Coronary artery (tissue), 2 donors: Measurements from ENCODE around the gene CSTPP1.

Source experiments
- DNase-seq: peaks from one replicate; pipeline ENCODE4 v3.0.0-alpha.2; 2017; ENCODE audit warnings: low spot score
- H3K27ac ChIP-seq, 2 donors: fragments of 200-600 bp; sonication (generic); one replicate each; pipeline ENCODE4 v1.5.1; 2016 to 2019
- H3K4me3 ChIP-seq: fragments of 200-600 bp; sonication (generic); 2 replicates; pipeline ENCODE4 v1.5.1; 2016; ENCODE audit warnings: mild to moderate bottlenecking, moderate library complexity
- TF ChIP-seq, protein P1 (sequence below): fragments of 200-600 bp; sonication (generic); IDR thresholded peaks from one replicate; pipeline ENCODE4 v1.5.1; 2019; ENCODE audit warnings: antibody characterized with exemption

Gene CSTPP1

DNA sequence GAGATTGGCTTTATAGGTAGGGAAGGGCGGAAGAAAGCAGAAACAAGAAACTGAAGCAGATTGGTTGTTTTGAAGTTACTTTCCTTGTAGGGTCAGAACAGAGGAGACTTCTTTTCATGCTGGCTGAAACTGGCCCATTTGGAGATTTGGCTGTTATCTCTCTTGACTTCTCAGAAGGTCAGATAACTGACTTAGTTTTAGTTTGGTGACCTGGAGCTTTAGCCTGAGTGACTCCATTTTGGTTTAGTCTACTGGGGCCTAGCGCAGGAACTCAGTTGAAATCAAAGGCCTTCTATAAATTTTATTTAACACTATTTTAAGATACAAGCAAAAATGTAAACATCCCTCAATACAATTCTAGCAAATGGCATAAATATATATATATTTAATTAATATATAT, 31.4 kb downstream of the CSTPP1 start:
- Histone ChIP-seq H3K4me3 (no peak overlapping the region), H3K27ac (no peak overlapping the region)
- no peak for DNase-seq
- TF ChIP-seq, protein P1, sequence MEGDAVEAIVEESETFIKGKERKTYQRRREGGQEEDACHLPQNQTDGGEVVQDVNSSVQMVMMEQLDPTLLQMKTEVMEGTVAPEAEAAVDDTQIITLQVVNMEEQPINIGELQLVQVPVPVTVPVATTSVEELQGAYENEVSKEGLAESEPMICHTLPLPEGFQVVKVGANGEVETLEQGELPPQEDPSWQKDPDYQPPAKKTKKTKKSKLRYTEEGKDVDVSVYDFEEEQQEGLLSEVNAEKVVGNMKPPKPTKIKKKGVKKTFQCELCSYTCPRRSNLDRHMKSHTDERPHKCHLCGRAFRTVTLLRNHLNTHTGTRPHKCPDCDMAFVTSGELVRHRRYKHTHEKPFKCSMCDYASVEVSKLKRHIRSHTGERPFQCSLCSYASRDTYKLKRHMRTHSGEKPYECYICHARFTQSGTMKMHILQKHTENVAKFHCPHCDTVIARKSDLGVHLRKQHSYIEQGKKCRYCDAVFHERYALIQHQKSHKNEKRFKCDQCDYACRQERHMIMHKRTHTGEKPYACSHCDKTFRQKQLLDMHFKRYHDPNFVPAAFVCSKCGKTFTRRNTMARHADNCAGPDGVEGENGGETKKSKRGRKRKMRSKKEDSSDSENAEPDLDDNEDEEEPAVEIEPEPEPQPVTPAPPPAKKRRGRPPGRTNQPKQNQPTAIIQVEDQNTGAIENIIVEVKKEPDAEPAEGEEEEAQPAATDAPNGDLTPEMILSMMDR, result no peak

DNA sequence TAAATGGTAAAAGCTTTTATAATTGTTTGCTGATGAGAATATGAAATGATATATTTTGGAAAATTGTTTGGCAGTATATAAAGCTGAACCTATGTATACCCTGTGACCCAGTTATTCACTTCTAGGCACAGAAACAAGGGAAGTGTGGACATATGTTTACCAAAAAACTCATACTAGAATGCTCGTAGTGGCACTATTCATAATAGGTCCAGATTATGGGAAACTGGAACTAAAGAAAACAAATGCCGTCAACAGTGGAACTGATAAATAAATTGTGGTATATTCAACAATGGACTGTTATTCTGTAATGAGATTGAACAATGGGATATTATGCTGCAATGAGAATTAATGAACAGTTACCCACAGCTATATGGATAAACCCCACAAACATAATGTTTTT, 32.8 kb downstream of the CSTPP1 start:
- Histone ChIP-seq H3K4me3 (no peak overlapping the region), H3K27ac (no peak overlapping the region)
- no peak for DNase-seq
- TF ChIP-seq, protein P1, result no peak

DNA sequence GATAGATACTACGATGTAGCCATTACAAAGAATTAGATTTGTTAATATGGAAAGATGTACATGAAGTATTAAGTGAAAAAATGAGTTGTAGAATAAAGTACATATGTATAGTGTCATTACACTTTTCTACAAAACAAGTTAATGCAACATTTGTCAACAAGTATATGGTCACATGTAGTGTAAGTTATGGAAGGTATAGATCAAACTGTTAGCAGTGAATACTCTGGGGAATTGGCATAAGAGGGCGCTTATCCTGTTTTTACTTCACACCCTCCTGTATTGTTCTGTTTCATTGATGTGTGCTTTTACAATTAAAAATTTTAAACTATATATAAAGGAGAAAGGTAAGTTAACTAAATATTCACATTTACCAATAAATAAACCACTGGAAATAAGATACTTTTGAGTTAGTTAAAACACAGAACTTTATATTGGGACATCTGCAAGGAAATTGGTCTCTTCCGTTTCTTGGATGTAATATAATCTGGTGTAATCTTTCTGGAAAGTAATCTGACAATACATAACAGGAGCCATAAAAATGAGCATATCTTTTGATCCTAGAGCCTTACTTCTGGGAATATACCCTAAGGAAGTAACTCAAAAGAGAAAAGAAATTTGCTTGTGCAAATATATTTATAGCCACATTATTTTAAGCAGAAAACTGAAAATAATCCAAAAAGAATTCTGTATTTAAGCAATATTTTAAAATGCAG, 34.5 kb downstream of the CSTPP1 start:
- H3K27ac ChIP-seq, result no peak overlapping the region

DNA sequence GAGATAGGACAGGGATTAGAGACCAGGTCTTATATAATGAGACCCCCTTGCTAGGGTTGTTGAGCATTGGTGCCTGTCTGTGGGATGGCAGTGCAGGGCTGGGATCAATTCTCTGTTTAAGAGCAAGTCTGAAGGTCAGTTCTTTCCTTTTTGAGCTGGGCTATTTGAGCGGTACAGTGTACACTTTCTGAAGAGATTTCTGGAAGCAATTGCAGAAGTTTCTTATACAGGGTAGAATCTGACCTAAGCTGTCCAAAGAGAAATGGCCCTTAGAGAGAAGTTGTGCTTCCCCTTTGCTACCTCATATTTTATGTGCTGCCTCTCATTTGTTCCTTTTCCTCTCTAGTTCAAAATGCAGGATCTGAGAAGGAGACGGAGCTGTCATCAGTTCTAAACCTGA, 35.8 kb downstream of the CSTPP1 start:
- no peak overlapping the region for H3K27ac ChIP-seq
- no peak for DNase-seq
- no peak overlapping the region for H3K4me3 ChIP-seq
- TF ChIP-seq, protein P1, result no peak

More for the DNA sequence above, 34.5 kb downstream of the CSTPP1 start:
- no peak for DNase-seq
- TF ChIP-seq, protein P1, result no peak
- H3K4me3 ChIP-seq, result no peak overlapping the region

DNA sequence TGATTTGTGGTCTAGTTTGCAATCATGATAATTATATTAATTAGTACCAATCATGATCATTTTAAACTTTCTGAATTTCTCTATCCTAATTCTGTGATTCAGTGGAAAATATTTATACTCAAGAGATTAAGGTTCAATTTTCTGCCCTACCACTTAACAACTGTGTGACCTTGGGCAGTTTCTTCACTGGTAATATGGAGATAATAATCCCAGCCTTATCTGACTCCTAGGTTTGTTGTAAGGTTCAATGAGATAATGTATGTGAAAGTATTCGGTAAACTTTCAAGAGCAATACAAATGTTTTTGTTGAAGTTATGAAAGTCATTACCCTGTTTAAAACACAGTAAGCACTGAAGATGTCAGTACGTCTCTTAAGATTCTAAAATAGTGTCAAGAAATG, 36.3 kb downstream of the CSTPP1 start:
- H3K4me3 ChIP-seq, result no peak overlapping the region
- no peak for DNase-seq
- H3K27ac ChIP-seq, result no peak overlapping the region
- TF ChIP-seq, protein P1, result no peak

DNA sequence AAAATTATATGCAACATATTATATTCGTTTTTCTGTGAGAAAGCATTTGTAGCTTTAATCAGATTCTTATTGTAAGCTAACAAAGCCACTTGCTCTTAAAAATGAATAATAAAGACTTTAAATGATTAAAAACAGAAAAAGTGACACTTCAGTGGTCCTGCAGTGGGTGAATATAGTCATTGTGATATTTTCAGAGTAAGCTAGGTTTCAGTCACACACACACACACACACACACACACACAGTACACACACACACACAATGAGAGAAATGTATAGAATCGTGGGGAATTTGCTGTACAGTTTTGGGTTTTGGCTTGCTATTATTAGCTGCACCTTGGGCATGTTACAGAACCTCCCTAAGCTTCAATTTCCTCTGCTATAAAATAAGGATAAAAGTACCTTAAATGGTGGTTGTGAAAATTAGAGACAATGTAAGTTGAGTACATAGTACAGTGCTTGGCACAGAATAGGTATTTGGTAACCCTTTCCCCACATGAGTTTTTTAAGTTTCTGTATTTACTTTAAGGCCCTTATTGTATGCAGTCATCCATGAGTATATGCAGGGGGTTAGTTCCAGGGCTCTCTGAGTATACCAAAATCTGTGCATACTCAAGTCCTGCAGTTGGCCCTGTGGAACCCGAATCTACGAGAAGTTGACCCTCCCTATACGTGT, 39.8 kb downstream of the CSTPP1 start:
- TF ChIP-seq, protein P1, result no peak

More for the DNA sequence above, 39.8 kb downstream of the CSTPP1 start:
- DNase-seq, result no peak
- Histone ChIP-seq H3K27ac (no peak overlapping the region), H3K4me3 (no peak overlapping the region)
